ENCODE data around the gene HSPA1L. TPM values are rescaled to one million over a fixed set of nuclear protein-coding genes. Genes with fewer than 3 reads are reported as not detected.

Gene HSPA1L
- total and polyA plus RNA-seq, 2 donors from 2014 or later, result 1.7 to 2.3 TPM

GRCh38 chr6:31761343-31761742 is 53.7 kb downstream of the HSPA1L start:
- Histone ChIP-seq H3K27me3 (ENCODE audit: control insufficient read depth, insufficient read depth, low read length) (no peaks in the 10 kb centered on the region), H3K36me3 (ENCODE audit: control insufficient read depth in 2 of 3, insufficient read depth in 3 of 3, low read length in 3 of 3) (no peaks in the 10 kb centered on the region), H3K4me1 (ENCODE audit: control insufficient read depth in 2 of 3, insufficient read depth in 2 of 3, low read depth in 1 of 3, low read length in 3 of 3) (peaks cover 0 to 4% (median 0%) of the 10 kb centered on the region in 3 donors), H3K4me3 (ENCODE audit: low read length in 3 of 3) (no peak overlapping the region), H3K27ac (ENCODE audit: low read depth in 2 of 2, low read length in 2 of 2) (no peak overlapping the region), H3K9ac (ENCODE audit: low read length in 3 of 3) (no peak overlapping the region), H3K9me3 (ENCODE audit: control insufficient read depth in 2 of 3, insufficient read depth in 1 of 3, low read length in 3 of 3) (no peaks in the 10 kb centered on the region)
- no peak for FAIRE-seq
- intact Hi-C loops (cut with DNase I), result no loop called here
- DNase-seq, result peak in 1 of 5 donors; percentile 52
- TF ChIP-seq CTCF (IDR thresholded peaks at IDR 0.05; ENCODE audit: borderline replicate concordance, extremely low read depth, insufficient read depth), result no peak

- Histone ChIP-seq H3K27ac (ENCODE audit: low read depth in 2 of 2, low read length in 2 of 2) (no peak overlapping the region), H3K9me3 (ENCODE audit: control insufficient read depth in 2 of 3, insufficient read depth in 1 of 3, low read length in 3 of 3) (no peaks in the 10 kb centered on the region), H3K4me1 (ENCODE audit: control insufficient read depth in 2 of 3, insufficient read depth in 2 of 3, low read depth in 1 of 3, low read length in 3 of 3) (peaks cover 0 to 3% (median 0%) of the 10 kb centered on the region in 3 donors), H3K9ac (ENCODE audit: low read length in 3 of 3) (no peak overlapping the region), H3K27me3 (ENCODE audit: control insufficient read depth, insufficient read depth, low read length) (no peaks in the 10 kb centered on the region), H3K36me3 (ENCODE audit: control insufficient read depth in 2 of 3, insufficient read depth in 3 of 3, low read length in 3 of 3) (no peaks in the 10 kb centered on the region), H3K4me3 (ENCODE audit: low read length in 3 of 3) (no peak overlapping the region)
- intact Hi-C loops (cut with DNase I), result no loop called here
- TF ChIP-seq CTCF (IDR thresholded peaks at IDR 0.05; ENCODE audit: borderline replicate concordance, extremely low read depth, insufficient read depth), result no peak
- FAIRE-seq (no peak), DNase-seq (peak in 1 of 5 donors; percentile 3)
Observed at GRCh38 chr6:31760790-31761189, 54.3 kb downstream of the HSPA1L start.

Other genes with a start within 250 kb of the HSPA1L start
Only the 30 nearest of the 40 such genes appear.
- gene BAG6, start 162.6 kb downstream of the HSPA1L start, total RNA-seq, result 232 TPM
- 215 TPM for gene BAG6, start 162.6 kb downstream of the HSPA1L start, polyA plus RNA-seq (ENCODE audit: insufficient read depth, low read depth, low replicate concordance)
- 4.6 TPM for gene APOM, start 159.4 kb downstream of the HSPA1L start, total RNA-seq
- 154 TPM for gene APOM, start 159.4 kb downstream of the HSPA1L start, polyA plus RNA-seq (ENCODE audit: insufficient read depth, low read depth, low replicate concordance)
- gene C6orf47, start 154.5 kb downstream of the HSPA1L start, total RNA-seq, result 26.5 TPM
- gene C6orf47, start 154.5 kb downstream of the HSPA1L start, polyA plus RNA-seq (ENCODE audit: insufficient read depth, low read depth, low replicate concordance), result 25.5 TPM
- 17.7 TPM for gene GPANK1, start 150.3 kb downstream of the HSPA1L start, total RNA-seq
- 28.6 TPM for gene GPANK1, start 150.3 kb downstream of the HSPA1L start, polyA plus RNA-seq (ENCODE audit: insufficient read depth, low read depth, low replicate concordance)
- gene CSNK2B, start 149.2 kb downstream of the HSPA1L start, total RNA-seq, result 130 TPM
- gene CSNK2B, start 149.2 kb downstream of the HSPA1L start, polyA plus RNA-seq (ENCODE audit: insufficient read depth, low read depth, low replicate concordance), result 270 TPM
- gene LY6G5B, start 145.3 kb downstream of the HSPA1L start, total RNA-seq, result 15.1 TPM
- 2.5 TPM for gene LY6G5B, start 145.3 kb downstream of the HSPA1L start, polyA plus RNA-seq (ENCODE audit: insufficient read depth, low read depth, low replicate concordance)
- gene LY6G5C, start 134.2 kb downstream of the HSPA1L start, total RNA-seq, result 2.5 TPM
- 4.6 TPM for gene LY6G5C, start 134.2 kb downstream of the HSPA1L start, polyA plus RNA-seq (ENCODE audit: insufficient read depth, low read depth, low replicate concordance)
- 48.7 TPM for gene ABHD16A, start 112.0 kb downstream of the HSPA1L start, total RNA-seq
- 50.2 TPM for gene ABHD16A, start 112.0 kb downstream of the HSPA1L start, polyA plus RNA-seq (ENCODE audit: insufficient read depth, low read depth, low replicate concordance)
- not detected for gene LY6G6F, start 108.4 kb downstream of the HSPA1L start, total RNA-seq
- not detected for gene LY6G6F, start 108.4 kb downstream of the HSPA1L start, polyA plus RNA-seq (ENCODE audit: insufficient read depth, low read depth, low replicate concordance)
- not detected for gene LY6G6D, start 99.9 kb downstream of the HSPA1L start, total RNA-seq
- gene LY6G6D, start 99.9 kb downstream of the HSPA1L start, polyA plus RNA-seq (ENCODE audit: insufficient read depth, low read depth, low replicate concordance), result not detected
- gene LY6G6C, start 93.5 kb downstream of the HSPA1L start, total RNA-seq, result not detected
- not detected for gene LY6G6C, start 93.5 kb downstream of the HSPA1L start, polyA plus RNA-seq (ENCODE audit: insufficient read depth, low read depth, low replicate concordance)
- 0.60 TPM for gene MPIG6B, start 91.9 kb downstream of the HSPA1L start, total RNA-seq
- not detected for gene MPIG6B, start 91.9 kb downstream of the HSPA1L start, polyA plus RNA-seq (ENCODE audit: insufficient read depth, low read depth, low replicate concordance)
- 98.9 TPM for gene DDAH2, start 86.0 kb downstream of the HSPA1L start, total RNA-seq
- 147 TPM for gene DDAH2, start 86.0 kb downstream of the HSPA1L start, polyA plus RNA-seq (ENCODE audit: insufficient read depth, low read depth, low replicate concordance)
- gene CLIC1, start 78.8 kb downstream of the HSPA1L start, total RNA-seq, result 456 TPM
- gene CLIC1, start 78.8 kb downstream of the HSPA1L start, polyA plus RNA-seq (ENCODE audit: insufficient read depth, low read depth, low replicate concordance), result 489 TPM
- 23.7 TPM for gene MSH5, start 75.3 kb downstream of the HSPA1L start, total RNA-seq
- gene MSH5, start 75.3 kb downstream of the HSPA1L start, polyA plus RNA-seq (ENCODE audit: insufficient read depth, low read depth, low replicate concordance), result 14.4 TPM
- gene SAPCD1, start 52.6 kb downstream of the HSPA1L start, total RNA-seq, result 6.5 TPM
- 6.8 TPM for gene SAPCD1, start 52.6 kb downstream of the HSPA1L start, polyA plus RNA-seq (ENCODE audit: insufficient read depth, low read depth, low replicate concordance)
- gene VWA7, start 38.0 kb downstream of the HSPA1L start, total RNA-seq, result 32.5 TPM
- gene VWA7, start 38.0 kb downstream of the HSPA1L start, polyA plus RNA-seq (ENCODE audit: insufficient read depth, low read depth, low replicate concordance), result 10.2 TPM
- 79.0 TPM for gene VARS1, start 19.5 kb downstream of the HSPA1L start, total RNA-seq
- 30.3 TPM for gene VARS1, start 19.5 kb downstream of the HSPA1L start, polyA plus RNA-seq (ENCODE audit: insufficient read depth, low read depth, low replicate concordance)
- gene LSM2, start 8.3 kb downstream of the HSPA1L start, total RNA-seq, result 41.6 TPM
- gene LSM2, start 8.3 kb downstream of the HSPA1L start, polyA plus RNA-seq (ENCODE audit: insufficient read depth, low read depth, low replicate concordance), result 70.6 TPM
- gene HSPA1A, start 260 bp upstream of the HSPA1L start, total RNA-seq, result 133 TPM
- gene HSPA1A, start 260 bp upstream of the HSPA1L start, polyA plus RNA-seq (ENCODE audit: insufficient read depth, low read depth, low replicate concordance), result 209 TPM
- gene HSPA1B, start 12.5 kb upstream of the HSPA1L start, total RNA-seq, result 142 TPM
- 175 TPM for gene HSPA1B, start 12.5 kb upstream of the HSPA1L start, polyA plus RNA-seq (ENCODE audit: insufficient read depth, low read depth, low replicate concordance)
- 66.9 TPM for gene NEU1, start 47.5 kb upstream of the HSPA1L start, total RNA-seq
- gene NEU1, start 47.5 kb upstream of the HSPA1L start, polyA plus RNA-seq (ENCODE audit: insufficient read depth, low read depth, low replicate concordance), result 131 TPM
- gene SLC44A4, start 63.7 kb upstream of the HSPA1L start, total RNA-seq, result 137 TPM
- gene SLC44A4, start 63.7 kb upstream of the HSPA1L start, polyA plus RNA-seq (ENCODE audit: insufficient read depth, low read depth, low replicate concordance), result 37.4 TPM
- gene EHMT2, start 82.4 kb upstream of the HSPA1L start, total RNA-seq, result 40.5 TPM
- 35.3 TPM for gene EHMT2, start 82.4 kb upstream of the HSPA1L start, polyA plus RNA-seq (ENCODE audit: insufficient read depth, low read depth, low replicate concordance)
- gene ZBTB12, start 86.8 kb upstream of the HSPA1L start, total RNA-seq, result 3.4 TPM
- 2.5 TPM for gene ZBTB12, start 86.8 kb upstream of the HSPA1L start, polyA plus RNA-seq (ENCODE audit: insufficient read depth, low read depth, low replicate concordance)
- 38.7 TPM for gene C2, start 112.4 kb upstream of the HSPA1L start, total RNA-seq
- 84.0 TPM for gene C2, start 112.4 kb upstream of the HSPA1L start, polyA plus RNA-seq (ENCODE audit: insufficient read depth, low read depth, low replicate concordance)
- 200 TPM for gene CFB, start 130.8 kb upstream of the HSPA1L start, total RNA-seq
- 154 TPM for gene CFB, start 130.8 kb upstream of the HSPA1L start, polyA plus RNA-seq (ENCODE audit: insufficient read depth, low read depth, low replicate concordance)
- gene NELFE, start 143.7 kb upstream of the HSPA1L start, total RNA-seq, result 62.0 TPM
- gene NELFE, start 143.7 kb upstream of the HSPA1L start, polyA plus RNA-seq (ENCODE audit: insufficient read depth, low read depth, low replicate concordance), result 83.0 TPM
- gene SKIC2, start 143.9 kb upstream of the HSPA1L start, total RNA-seq, result 67.8 TPM
- 55.0 TPM for gene SKIC2, start 143.9 kb upstream of the HSPA1L start, polyA plus RNA-seq (ENCODE audit: insufficient read depth, low read depth, low replicate concordance)
- 21.3 TPM for gene DXO, start 156.9 kb upstream of the HSPA1L start, total RNA-seq
- gene DXO, start 156.9 kb upstream of the HSPA1L start, polyA plus RNA-seq (ENCODE audit: insufficient read depth, low read depth, low replicate concordance), result 26.0 TPM

All from kidney (tissue), 14 donors.